Measurements from ENCODE around the gene USP8.

USP8 gene

GRCh38 chr15:50438251-50438650 lies 14.0 kb downstream of the USP8 start:
- no peaks in the 10 kb centered on the region for H3K4me1 ChIP-seq (ENCODE audit: control insufficient read depth, insufficient read depth, low read length)
- H3K27ac ChIP-seq (ENCODE audit: insufficient read depth, low read depth, low read length, poor library complexity, severe bottlenecking): no peak overlapping the region
- 96% methylated on average over 8 of the region's 8 CpGs for WGBS, 2 experiments
- H3K36me3 ChIP-seq (ENCODE audit: control insufficient read depth, insufficient read depth, low read length): peaks cover 17% of the 10 kb centered on the region
- no peaks in the 10 kb centered on the region for H3K9me3 ChIP-seq (ENCODE audit: control insufficient read depth, low read length)
- H3K4me3 ChIP-seq (ENCODE audit: insufficient read depth, low read depth, low read length): no peak overlapping the region
- H3K27me3 ChIP-seq (ENCODE audit: control insufficient read depth, insufficient read depth, low read length, poor library complexity, severe bottlenecking): no peaks in the 10 kb centered on the region

GRCh38 chr15:50440932-50441331 lies 16.7 kb downstream of the USP8 start:
- no peak overlapping the region for H3K4me3 ChIP-seq (ENCODE audit: insufficient read depth, low read depth, low read length)
- no peaks in the 10 kb centered on the region for H3K4me1 ChIP-seq (ENCODE audit: control insufficient read depth, insufficient read depth, low read length)
- no peaks in the 10 kb centered on the region for H3K27me3 ChIP-seq (ENCODE audit: control insufficient read depth, insufficient read depth, low read length, poor library complexity, severe bottlenecking)
- no peak overlapping the region for H3K27ac ChIP-seq (ENCODE audit: insufficient read depth, low read depth, low read length, poor library complexity, severe bottlenecking)
- H3K36me3 ChIP-seq (ENCODE audit: control insufficient read depth, insufficient read depth, low read length): peaks cover 17% of the 10 kb centered on the region
- H3K9me3 ChIP-seq (ENCODE audit: control insufficient read depth, low read length): no peaks in the 10 kb centered on the region
- 94 to 97% methylated on average over 5 of the region's 5 CpGs for WGBS, 2 experiments

- Histone ChIP-seq H3K4me1 (ENCODE audit: control insufficient read depth, insufficient read depth, low read length) (no peaks in the 10 kb centered on the region), H3K27ac (ENCODE audit: insufficient read depth, low read depth, low read length, poor library complexity, severe bottlenecking) (no peak overlapping the region), H3K9me3 (ENCODE audit: control insufficient read depth, low read length) (no peaks in the 10 kb centered on the region), H3K4me3 (ENCODE audit: insufficient read depth, low read depth, low read length) (no peak overlapping the region), H3K36me3 (ENCODE audit: control insufficient read depth, insufficient read depth, low read length) (no peaks in the 10 kb centered on the region), H3K27me3 (ENCODE audit: control insufficient read depth, insufficient read depth, low read length, poor library complexity, severe bottlenecking) (no peaks in the 10 kb centered on the region)
These were observed 28.7 kb downstream of the USP8 start for GRCh38 chr15:50452927-50453326.

- WGBS, 2 experiments: 87 to 95% methylated on average over 6 to 7 of the region's 7 CpGs
- Histone ChIP-seq H3K27me3 (ENCODE audit: control insufficient read depth, insufficient read depth, low read length, poor library complexity, severe bottlenecking) (no peaks in the 10 kb centered on the region), H3K4me3 (ENCODE audit: insufficient read depth, low read depth, low read length) (no peak overlapping the region), H3K9me3 (ENCODE audit: control insufficient read depth, low read length) (no peaks in the 10 kb centered on the region), H3K27ac (ENCODE audit: insufficient read depth, low read depth, low read length, poor library complexity, severe bottlenecking) (no peak overlapping the region), H3K36me3 (ENCODE audit: control insufficient read depth, insufficient read depth, low read length) (peaks cover 8% of the 10 kb centered on the region), H3K4me1 (ENCODE audit: control insufficient read depth, insufficient read depth, low read length) (no peaks in the 10 kb centered on the region)
These were observed 34.3 kb downstream of the USP8 start for GRCh38 chr15:50458348-50459112.

GRCh38 chr15:50463423-50464358 lies 39.5 kb downstream of the USP8 start:
- no peaks in the 10 kb centered on the region for H3K4me1 ChIP-seq (ENCODE audit: control insufficient read depth, insufficient read depth, low read length)
- H3K27ac ChIP-seq (ENCODE audit: insufficient read depth, low read depth, low read length, poor library complexity, severe bottlenecking): no peak overlapping the region
- H3K27me3 ChIP-seq (ENCODE audit: control insufficient read depth, insufficient read depth, low read length, poor library complexity, severe bottlenecking): no peaks in the 10 kb centered on the region
- H3K4me3 ChIP-seq (ENCODE audit: insufficient read depth, low read depth, low read length): no peak overlapping the region
- H3K36me3 ChIP-seq (ENCODE audit: control insufficient read depth, insufficient read depth, low read length): peaks cover 8% of the 10 kb centered on the region
- 88 to 100% methylated on average over 1 to 2 of the region's 2 CpGs for WGBS, 2 experiments
- H3K9me3 ChIP-seq (ENCODE audit: control insufficient read depth, low read length): no peaks in the 10 kb centered on the region

- H3K4me1 ChIP-seq (ENCODE audit: control insufficient read depth, insufficient read depth, low read length): no peaks in the 10 kb centered on the region
- H3K36me3 ChIP-seq (ENCODE audit: control insufficient read depth, insufficient read depth, low read length): no peaks in the 10 kb centered on the region
- H3K9me3 ChIP-seq (ENCODE audit: control insufficient read depth, low read length): no peaks in the 10 kb centered on the region
- WGBS, 2 experiments: 100% methylated on average over 2 of the region's 2 CpGs
- no peak overlapping the region for H3K4me3 ChIP-seq (ENCODE audit: insufficient read depth, low read depth, low read length)
- no peaks in the 10 kb centered on the region for H3K27me3 ChIP-seq (ENCODE audit: control insufficient read depth, insufficient read depth, low read length, poor library complexity, severe bottlenecking)
- H3K27ac ChIP-seq (ENCODE audit: insufficient read depth, low read depth, low read length, poor library complexity, severe bottlenecking): no peak overlapping the region
These were observed 46.9 kb downstream of the USP8 start for GRCh38 chr15:50471072-50471471.

- WGBS, 2 experiments: 95% methylated on average over 12 of the region's 12 CpGs
- Histone ChIP-seq H3K4me3 (ENCODE audit: insufficient read depth, low read depth, low read length) (no peak overlapping the region), H3K36me3 (ENCODE audit: control insufficient read depth, insufficient read depth, low read length) (peaks cover 5% of the 10 kb centered on the region), H3K27ac (ENCODE audit: insufficient read depth, low read depth, low read length, poor library complexity, severe bottlenecking) (no peak overlapping the region), H3K27me3 (ENCODE audit: control insufficient read depth, insufficient read depth, low read length, poor library complexity, severe bottlenecking) (no peaks in the 10 kb centered on the region), H3K4me1 (ENCODE audit: control insufficient read depth, insufficient read depth, low read length) (no peaks in the 10 kb centered on the region), H3K9me3 (ENCODE audit: control insufficient read depth, low read length) (no peaks in the 10 kb centered on the region)
These were observed 51.9 kb downstream of the USP8 start for GRCh38 chr15:50476143-50476542.

- H3K27me3 ChIP-seq (ENCODE audit: control insufficient read depth, insufficient read depth, low read length, poor library complexity, severe bottlenecking): no peaks in the 10 kb centered on the region
- H3K4me3 ChIP-seq (ENCODE audit: insufficient read depth, low read depth, low read length): no peak overlapping the region
- no peaks in the 10 kb centered on the region for H3K9me3 ChIP-seq (ENCODE audit: control insufficient read depth, low read length)
- no peak overlapping the region for H3K27ac ChIP-seq (ENCODE audit: insufficient read depth, low read depth, low read length, poor library complexity, severe bottlenecking)
- 97 to 100% methylated on average over 1 of the region's 1 CpG for WGBS, 2 experiments
- H3K4me1 ChIP-seq (ENCODE audit: control insufficient read depth, insufficient read depth, low read length): no peaks in the 10 kb centered on the region
- peaks cover 5% of the 10 kb centered on the region for H3K36me3 ChIP-seq (ENCODE audit: control insufficient read depth, insufficient read depth, low read length)
These were observed 60.6 kb downstream of the USP8 start for GRCh38 chr15:50484781-50485180.

GRCh38 chr15:50485389-50485788 lies 61.2 kb downstream of the USP8 start:
- 88 to 99% methylated on average over 3 of the region's 3 CpGs for WGBS, 2 experiments
- Histone ChIP-seq H3K4me3 (ENCODE audit: insufficient read depth, low read depth, low read length) (no peak overlapping the region), H3K27ac (ENCODE audit: insufficient read depth, low read depth, low read length, poor library complexity, severe bottlenecking) (no peak overlapping the region), H3K36me3 (ENCODE audit: control insufficient read depth, insufficient read depth, low read length) (peaks cover 5% of the 10 kb centered on the region), H3K4me1 (ENCODE audit: control insufficient read depth, insufficient read depth, low read length) (no peaks in the 10 kb centered on the region), H3K27me3 (ENCODE audit: control insufficient read depth, insufficient read depth, low read length, poor library complexity, severe bottlenecking) (no peaks in the 10 kb centered on the region), H3K9me3 (ENCODE audit: control insufficient read depth, low read length) (no peaks in the 10 kb centered on the region)

GRCh38 chr15:50487287-50487686 lies 63.1 kb downstream of the USP8 start:
- H3K27me3 ChIP-seq (ENCODE audit: control insufficient read depth, insufficient read depth, low read length, poor library complexity, severe bottlenecking): no peaks in the 10 kb centered on the region
- H3K9me3 ChIP-seq (ENCODE audit: control insufficient read depth, low read length): no peaks in the 10 kb centered on the region
- H3K36me3 ChIP-seq (ENCODE audit: control insufficient read depth, insufficient read depth, low read length): peaks cover 10% of the 10 kb centered on the region
- H3K4me3 ChIP-seq (ENCODE audit: insufficient read depth, low read depth, low read length): no peak overlapping the region
- no peak overlapping the region for H3K27ac ChIP-seq (ENCODE audit: insufficient read depth, low read depth, low read length, poor library complexity, severe bottlenecking)
- no peaks in the 10 kb centered on the region for H3K4me1 ChIP-seq (ENCODE audit: control insufficient read depth, insufficient read depth, low read length)
